H1 (cell line): ENCODE results near the gene INPP5A. TPM values are rescaled to one million over a fixed set of nuclear protein-coding genes. Genes with fewer than 3 reads are reported as not detected.

Experiments used
- SUZ12 ChIP-seq: fragments of 200-600 bp; sonication (generic); IDR thresholded peaks from 2 replicates; pipeline ENCODE4 v1.6.1; 2012; ENCODE audit warnings: mild to moderate bottlenecking, inconsistent platforms, low read length, moderate library complexity, mixed read lengths
- polyA plus RNA-seq, 7 experiments: library from polyadenylated mRNA; depleted of rRNA in 3 of 7; stranded (reverse) in 5 of 7; unstranded in 2 of 7; fragments of >200 nt in 5 of 7; fragments of 200-250 nt in 2 of 7; gene quantifications; 1 replicate in 5 of 7; 2 replicates in 1 of 7; 4 replicates in 1 of 7; pipeline versions ENCODE4 v1.2.1 to v1.2.3, GENCODE V29; 2011 to 2013; ENCODE audit warnings: missing spikeins in 2 of 7, mixed read lengths in 2 of 7
- total RNA-seq: library from RNA; stranded (reverse); fragmentation: NEBNext Ultra II Directional; extraction: Animal tissue kit (Norgen Biotek cat#: 25700); gene quantifications from 2 replicates; pipeline ENCODE4 v1.2.1, GENCODE V29; 2021
- TF ChIP-seq, protein P1 (sequence below): fragments of 300-600 bp; sonication (generic); IDR thresholded peaks from 2 replicates; pipeline ENCODE4 v1.7.1; 2012; ENCODE audit warnings: low read length, moderate library complexity, mild to moderate bottlenecking, inconsistent platforms; ENCODE audit not compliant: insufficient replicate concordance

The INPP5A gene
- total and polyA plus RNA-seq, 2 of the 8 experiments (the other 6 are each of a cell fraction or from before 2014, with no cell fraction given), result 19.7 to 27.5 TPM

DNA sequence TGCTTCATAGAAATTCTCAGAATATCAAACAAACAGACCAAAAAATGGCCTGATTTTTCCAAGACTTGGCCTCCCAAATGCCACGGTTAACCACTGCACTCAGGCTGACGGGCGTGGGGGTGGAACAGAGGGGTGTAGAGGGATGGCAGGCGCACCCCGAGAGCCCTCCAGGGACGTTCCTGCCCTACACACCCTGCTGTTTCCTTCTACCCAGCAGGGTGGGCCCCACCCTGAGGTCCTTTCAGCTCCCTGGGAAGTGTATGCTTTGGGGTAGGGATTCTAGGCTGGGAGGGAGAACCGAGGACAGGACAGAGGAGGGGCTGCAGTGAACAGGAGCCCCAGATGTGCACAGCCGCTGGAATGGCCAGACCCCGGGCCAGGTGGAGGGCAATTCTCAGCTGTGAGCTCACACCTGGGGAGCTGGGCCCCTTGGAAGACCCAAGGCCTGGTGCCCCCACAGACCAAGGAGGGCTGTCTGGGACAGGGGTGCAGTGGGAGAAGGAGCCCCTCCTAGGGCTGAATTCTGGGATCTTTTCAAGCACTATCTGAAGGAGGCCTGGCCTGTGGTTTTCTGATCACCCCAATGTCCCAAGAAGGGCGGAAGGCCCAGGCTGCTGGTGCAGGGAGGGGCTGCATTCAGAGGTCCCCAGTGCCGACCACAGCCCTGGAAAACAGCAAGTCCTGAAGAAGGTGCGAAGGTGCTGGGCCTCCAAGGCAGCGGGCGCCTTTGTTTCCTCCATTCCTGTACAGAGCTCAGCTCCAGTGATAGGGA is 32.9 kb upstream of the INPP5A start (continued):
- TF ChIP-seq, protein P1, sequence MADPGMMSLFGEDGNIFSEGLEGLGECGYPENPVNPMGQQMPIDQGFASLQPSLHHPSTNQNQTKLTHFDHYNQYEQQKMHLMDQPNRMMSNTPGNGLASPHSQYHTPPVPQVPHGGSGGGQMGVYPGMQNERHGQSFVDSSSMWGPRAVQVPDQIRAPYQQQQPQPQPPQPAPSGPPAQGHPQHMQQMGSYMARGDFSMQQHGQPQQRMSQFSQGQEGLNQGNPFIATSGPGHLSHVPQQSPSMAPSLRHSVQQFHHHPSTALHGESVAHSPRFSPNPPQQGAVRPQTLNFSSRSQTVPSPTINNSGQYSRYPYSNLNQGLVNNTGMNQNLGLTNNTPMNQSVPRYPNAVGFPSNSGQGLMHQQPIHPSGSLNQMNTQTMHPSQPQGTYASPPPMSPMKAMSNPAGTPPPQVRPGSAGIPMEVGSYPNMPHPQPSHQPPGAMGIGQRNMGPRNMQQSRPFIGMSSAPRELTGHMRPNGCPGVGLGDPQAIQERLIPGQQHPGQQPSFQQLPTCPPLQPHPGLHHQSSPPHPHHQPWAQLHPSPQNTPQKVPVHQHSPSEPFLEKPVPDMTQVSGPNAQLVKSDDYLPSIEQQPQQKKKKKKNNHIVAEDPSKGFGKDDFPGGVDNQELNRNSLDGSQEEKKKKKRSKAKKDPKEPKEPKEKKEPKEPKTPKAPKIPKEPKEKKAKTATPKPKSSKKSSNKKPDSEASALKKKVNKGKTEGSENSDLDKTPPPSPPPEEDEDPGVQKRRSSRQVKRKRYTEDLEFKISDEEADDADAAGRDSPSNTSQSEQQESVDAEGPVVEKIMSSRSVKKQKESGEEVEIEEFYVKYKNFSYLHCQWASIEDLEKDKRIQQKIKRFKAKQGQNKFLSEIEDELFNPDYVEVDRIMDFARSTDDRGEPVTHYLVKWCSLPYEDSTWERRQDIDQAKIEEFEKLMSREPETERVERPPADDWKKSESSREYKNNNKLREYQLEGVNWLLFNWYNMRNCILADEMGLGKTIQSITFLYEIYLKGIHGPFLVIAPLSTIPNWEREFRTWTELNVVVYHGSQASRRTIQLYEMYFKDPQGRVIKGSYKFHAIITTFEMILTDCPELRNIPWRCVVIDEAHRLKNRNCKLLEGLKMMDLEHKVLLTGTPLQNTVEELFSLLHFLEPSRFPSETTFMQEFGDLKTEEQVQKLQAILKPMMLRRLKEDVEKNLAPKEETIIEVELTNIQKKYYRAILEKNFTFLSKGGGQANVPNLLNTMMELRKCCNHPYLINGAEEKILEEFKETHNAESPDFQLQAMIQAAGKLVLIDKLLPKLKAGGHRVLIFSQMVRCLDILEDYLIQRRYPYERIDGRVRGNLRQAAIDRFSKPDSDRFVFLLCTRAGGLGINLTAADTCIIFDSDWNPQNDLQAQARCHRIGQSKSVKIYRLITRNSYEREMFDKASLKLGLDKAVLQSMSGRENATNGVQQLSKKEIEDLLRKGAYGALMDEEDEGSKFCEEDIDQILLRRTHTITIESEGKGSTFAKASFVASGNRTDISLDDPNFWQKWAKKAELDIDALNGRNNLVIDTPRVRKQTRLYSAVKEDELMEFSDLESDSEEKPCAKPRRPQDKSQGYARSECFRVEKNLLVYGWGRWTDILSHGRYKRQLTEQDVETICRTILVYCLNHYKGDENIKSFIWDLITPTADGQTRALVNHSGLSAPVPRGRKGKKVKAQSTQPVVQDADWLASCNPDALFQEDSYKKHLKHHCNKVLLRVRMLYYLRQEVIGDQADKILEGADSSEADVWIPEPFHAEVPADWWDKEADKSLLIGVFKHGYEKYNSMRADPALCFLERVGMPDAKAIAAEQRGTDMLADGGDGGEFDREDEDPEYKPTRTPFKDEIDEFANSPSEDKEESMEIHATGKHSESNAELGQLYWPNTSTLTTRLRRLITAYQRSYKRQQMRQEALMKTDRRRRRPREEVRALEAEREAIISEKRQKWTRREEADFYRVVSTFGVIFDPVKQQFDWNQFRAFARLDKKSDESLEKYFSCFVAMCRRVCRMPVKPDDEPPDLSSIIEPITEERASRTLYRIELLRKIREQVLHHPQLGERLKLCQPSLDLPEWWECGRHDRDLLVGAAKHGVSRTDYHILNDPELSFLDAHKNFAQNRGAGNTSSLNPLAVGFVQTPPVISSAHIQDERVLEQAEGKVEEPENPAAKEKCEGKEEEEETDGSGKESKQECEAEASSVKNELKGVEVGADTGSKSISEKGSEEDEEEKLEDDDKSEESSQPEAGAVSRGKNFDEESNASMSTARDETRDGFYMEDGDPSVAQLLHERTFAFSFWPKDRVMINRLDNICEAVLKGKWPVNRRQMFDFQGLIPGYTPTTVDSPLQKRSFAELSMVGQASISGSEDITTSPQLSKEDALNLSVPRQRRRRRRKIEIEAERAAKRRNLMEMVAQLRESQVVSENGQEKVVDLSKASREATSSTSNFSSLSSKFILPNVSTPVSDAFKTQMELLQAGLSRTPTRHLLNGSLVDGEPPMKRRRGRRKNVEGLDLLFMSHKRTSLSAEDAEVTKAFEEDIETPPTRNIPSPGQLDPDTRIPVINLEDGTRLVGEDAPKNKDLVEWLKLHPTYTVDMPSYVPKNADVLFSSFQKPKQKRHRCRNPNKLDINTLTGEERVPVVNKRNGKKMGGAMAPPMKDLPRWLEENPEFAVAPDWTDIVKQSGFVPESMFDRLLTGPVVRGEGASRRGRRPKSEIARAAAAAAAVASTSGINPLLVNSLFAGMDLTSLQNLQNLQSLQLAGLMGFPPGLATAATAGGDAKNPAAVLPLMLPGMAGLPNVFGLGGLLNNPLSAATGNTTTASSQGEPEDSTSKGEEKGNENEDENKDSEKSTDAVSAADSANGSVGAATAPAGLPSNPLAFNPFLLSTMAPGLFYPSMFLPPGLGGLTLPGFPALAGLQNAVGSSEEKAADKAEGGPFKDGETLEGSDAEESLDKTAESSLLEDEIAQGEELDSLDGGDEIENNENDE, result no peak
- TF ChIP-seq SUZ12, result no peak
